Peyer's patch (tissue), 4 donors: ENCODE results near the gene SASH1.

ENCODE experiments used
- POLR2A ChIP-seq, 2 donors: fragments of 450-650 bp; IDR thresholded peaks; one replicate each; pipeline ENCODE4 v1.5.1; 2017; ENCODE audit warnings: antibody characterized with exemption in 2 of 2, mild to moderate bottlenecking in 2 of 2, moderate library complexity in 2 of 2
- TF ChIP-seq, protein P1 (sequence below), 6 experiments: fragments of 450-650 bp in 4 of 6; fragments of 200-600 bp in 2 of 6; sonication (generic) in 1 of 6; IDR thresholded peaks; one replicate each; pipeline ENCODE4 v1.5.1; 2017 to 2019; ENCODE audit warnings: antibody characterized with exemption in 6 of 6, mild to moderate bottlenecking in 3 of 6, moderate library complexity in 1 of 6

DNA sequence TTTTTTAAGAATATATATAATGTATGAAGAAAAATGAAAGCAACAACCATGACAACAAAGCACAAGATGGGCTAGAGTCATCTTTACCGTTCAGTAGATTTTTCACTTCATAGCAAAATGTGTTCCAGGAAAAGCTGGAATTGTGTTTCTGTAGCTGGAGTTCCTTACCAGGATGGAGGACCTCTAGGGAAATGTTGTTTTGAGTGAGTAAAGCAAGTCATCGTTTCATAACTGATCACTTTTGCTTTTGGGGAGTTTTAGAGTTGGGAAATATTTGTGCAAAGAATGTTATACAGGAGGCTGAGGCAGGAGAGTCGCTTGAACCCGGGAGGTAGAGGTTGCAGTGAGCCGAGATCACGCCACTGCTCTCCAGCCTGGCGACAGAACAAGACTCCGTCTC is 151.6 kb downstream of the SASH1 start:
- TF ChIP-seq, protein P1, sequence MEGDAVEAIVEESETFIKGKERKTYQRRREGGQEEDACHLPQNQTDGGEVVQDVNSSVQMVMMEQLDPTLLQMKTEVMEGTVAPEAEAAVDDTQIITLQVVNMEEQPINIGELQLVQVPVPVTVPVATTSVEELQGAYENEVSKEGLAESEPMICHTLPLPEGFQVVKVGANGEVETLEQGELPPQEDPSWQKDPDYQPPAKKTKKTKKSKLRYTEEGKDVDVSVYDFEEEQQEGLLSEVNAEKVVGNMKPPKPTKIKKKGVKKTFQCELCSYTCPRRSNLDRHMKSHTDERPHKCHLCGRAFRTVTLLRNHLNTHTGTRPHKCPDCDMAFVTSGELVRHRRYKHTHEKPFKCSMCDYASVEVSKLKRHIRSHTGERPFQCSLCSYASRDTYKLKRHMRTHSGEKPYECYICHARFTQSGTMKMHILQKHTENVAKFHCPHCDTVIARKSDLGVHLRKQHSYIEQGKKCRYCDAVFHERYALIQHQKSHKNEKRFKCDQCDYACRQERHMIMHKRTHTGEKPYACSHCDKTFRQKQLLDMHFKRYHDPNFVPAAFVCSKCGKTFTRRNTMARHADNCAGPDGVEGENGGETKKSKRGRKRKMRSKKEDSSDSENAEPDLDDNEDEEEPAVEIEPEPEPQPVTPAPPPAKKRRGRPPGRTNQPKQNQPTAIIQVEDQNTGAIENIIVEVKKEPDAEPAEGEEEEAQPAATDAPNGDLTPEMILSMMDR (IDR thresholded peaks at IDR 0.05), result no peak
- TF ChIP-seq POLR2A (IDR thresholded peaks at IDR 0.05), result no peak
